HEK293 (cell line): Measurements from ENCODE around the gene TBC1D12.

ENCODE experiments used
- CTCF ChIA-PET: fragments of 350-600 bp; formaldehyde crosslinking; extraction: SDS; loops from one replicate; lab custom pipeline; 2021; ENCODE audit warnings: antibody characterized with exemption; lab: Yijun Ruan, JAX
- POLR2A ChIA-PET: fragments of 300-600 bp; formaldehyde crosslinking; extraction: SDS; loops from one replicate; lab custom pipeline; 2020; ENCODE audit warnings: antibody characterized with exemption, inconsistent platforms; lab: Yijun Ruan, JAX
- H3K27ac ChIP-seq: fragments of 200-500 bp; sonication (Bioruptor generic); 2 replicates; pipeline ENCODE4 v1.5.1; 2014; ENCODE audit warnings: low read depth, low read length, control low read depth, inconsistent platforms; ENCODE audit errors: extremely low read depth
- H3K36me3 ChIP-seq, 2 experiments: fragments of 200-500 bp in 1 of 2; sonication (Bioruptor generic) in 1 of 2; 1 replicate in 1 of 2; 2 replicates in 1 of 2; pipeline ENCODE4 v1.5.1; 2014 to 2017; ENCODE audit warnings: inconsistent platforms in 2 of 2, low read length in 2 of 2; ENCODE audit not compliant: control insufficient read depth in 2 of 2, insufficient read depth in 1 of 2
- H3K4me1 ChIP-seq: fragments of 200-500 bp; sonication (Bioruptor generic); 2 replicates; pipeline ENCODE4 v1.5.1; 2014; ENCODE audit warnings: mild to moderate bottlenecking, low read length, inconsistent platforms; ENCODE audit not compliant: control insufficient read depth, insufficient read depth
- H3K4me3 ChIP-seq: 2 replicates; pipeline ENCODE4 v1.5.1; 2011; ENCODE audit warnings: low read depth, mild to moderate bottlenecking, control low read depth, low read length, moderate library complexity
- H3K9me3 ChIP-seq: fragments of 200-500 bp; sonication (Bioruptor generic); 2 replicates; pipeline ENCODE4 v1.5.1; 2014; ENCODE audit warnings: low read depth, low read length, inconsistent platforms; ENCODE audit not compliant: control insufficient read depth, insufficient read depth
- EGR2 ChIP-seq: fragments of 450-650 bp; formaldehyde crosslinking; IDR thresholded peaks from 2 replicates; pipeline ENCODE4 v1.5.1; 2016; ENCODE audit warnings: low read depth, missing biosample characterization, missing genetic modification characterization
- KLF17 ChIP-seq: fragments of 450-650 bp; formaldehyde crosslinking; IDR thresholded peaks from 2 replicates; pipeline ENCODE4 v1.5.1; 2016; ENCODE audit warnings: missing biosample characterization, missing genetic modification characterization
- SETDB1 ChIP-seq: IDR thresholded peaks from one replicate; pipeline ENCODE4 v1.6.1; 2017; ENCODE audit warnings: mild to moderate bottlenecking, low read length, moderate library complexity, mixed read lengths; ENCODE audit not compliant: insufficient read length
- TSHZ1 ChIP-seq: fragments of 450-650 bp; formaldehyde crosslinking; IDR thresholded peaks from 2 replicates; pipeline ENCODE4 v1.5.1; 2016; ENCODE audit warnings: missing biosample characterization, missing genetic modification characterization, borderline replicate concordance
- ZBTB17 ChIP-seq: fragments of 450-650 bp; formaldehyde crosslinking; IDR thresholded peaks from 2 replicates; pipeline ENCODE4 v1.5.1; 2016; ENCODE audit warnings: missing biosample characterization, missing genetic modification characterization
- ZBTB26 ChIP-seq: fragments of 450-650 bp; formaldehyde crosslinking; optimal IDR thresholded peaks from 2 replicates; pipeline ENCODE3; 2016; ENCODE audit warnings: missing biosample characterization, mild to moderate bottlenecking, missing genetic modification characterization
- ZBTB7A ChIP-seq: fragments of 450-650 bp; formaldehyde crosslinking; IDR thresholded peaks from 2 replicates; pipeline ENCODE4 v1.5.1; 2016; ENCODE audit warnings: low read depth, missing biosample characterization, missing genetic modification characterization
- ZNF292 ChIP-seq: fragments of 450-650 bp; formaldehyde crosslinking; IDR thresholded peaks from 2 replicates; pipeline ENCODE4 v1.5.1; 2016; ENCODE audit warnings: low read depth, missing biosample characterization, missing genetic modification characterization, borderline replicate concordance
- ZNF366 ChIP-seq: fragments of 450-650 bp; formaldehyde crosslinking; conservative IDR thresholded peaks from 2 replicates; pipeline ENCODE4 v1.5.1; 2016; ENCODE audit warnings: missing biosample characterization, missing genetic modification characterization
- ZNF48 ChIP-seq: fragments of 450-650 bp; formaldehyde crosslinking; IDR thresholded peaks from 2 replicates; pipeline ENCODE4 v1.5.1; 2016; ENCODE audit warnings: missing biosample characterization, missing genetic modification characterization
- ZNF514 ChIP-seq: fragments of 450-650 bp; formaldehyde crosslinking; IDR thresholded peaks from 2 replicates; pipeline ENCODE4 v1.5.1; 2016; ENCODE audit warnings: missing biosample characterization, missing genetic modification characterization
- ZNF529 ChIP-seq: fragments of 450-650 bp; formaldehyde crosslinking; IDR thresholded peaks from 2 replicates; pipeline ENCODE4 v1.5.1; 2017; ENCODE audit warnings: missing genetic modification characterization, missing biosample characterization; ENCODE audit not compliant: insufficient replicate concordance
- ZNF548 ChIP-seq: fragments of 450-650 bp; formaldehyde crosslinking; IDR thresholded peaks from 2 replicates; pipeline ENCODE4 v1.5.1; 2016; ENCODE audit warnings: missing biosample characterization, missing genetic modification characterization
- ZNF610 ChIP-seq: fragments of 450-650 bp; formaldehyde crosslinking; IDR thresholded peaks from 2 replicates; pipeline ENCODE4 v1.5.1; 2016; ENCODE audit warnings: missing biosample characterization, missing genetic modification characterization, borderline replicate concordance
- ZNF677 ChIP-seq: fragments of 450-650 bp; IDR thresholded peaks from 2 replicates; pipeline ENCODE4 v1.5.0; 2018; ENCODE audit warnings: missing biosample characterization, mild to moderate bottlenecking, missing genetic modification characterization, moderate library complexity
- ZNF692 ChIP-seq: fragments of 450-650 bp; formaldehyde crosslinking; IDR thresholded peaks from 2 replicates; pipeline ENCODE4 v1.5.1; 2016; ENCODE audit warnings: missing biosample characterization, missing genetic modification characterization

Gene TBC1D12

GRCh38 chr10:94424714-94425337 is 22.5 kb downstream of the TBC1D12 start (continued):
- TF ChIP-seq TSHZ1 (tag by site-specific recombination) = no peak
- TF ChIP-seq ZBTB26 (tag by site-specific recombination) = no peak
- no peak for TF ChIP-seq ZBTB17 (tag by site-specific recombination)
- no peak for TF ChIP-seq ZBTB7A (tag by site-specific recombination)
- no peak for TF ChIP-seq ZNF48 (tag by site-specific recombination)
- TF ChIP-seq ZNF529 (tag by site-specific recombination) = no peak
- no peak for TF ChIP-seq ZNF514 (tag by site-specific recombination)
- TF ChIP-seq ZNF692 (tag by site-specific recombination) = no peak
- no peak for TF ChIP-seq ZNF292 (tag by site-specific recombination)

- CTCF ChIA-PET = interaction anchor here (0.5 to 1.4 kb wide), 2 partner anchors 18 to 870 kb away, joined by 3 read pairs; no protein-coding TSS in a partner anchor
- H3K4me3 ChIP-seq = no peak overlapping the region
- POLR2A ChIA-PET = interaction anchor here (0.5 kb wide), 1 partner anchor 85 kb away, joined by 3 read pairs; no protein-coding TSS in a partner anchor
- no peaks in the 10 kb centered on the region for H3K36me3 ChIP-seq
- no peak for TF ChIP-seq ZNF548 (tag by site-specific recombination)
- 0 out of 2 replicates have a peak, but pooled peaks have one; percentile 39 for TF ChIP-seq ZNF610
- peak; percentile 94 for TF ChIP-seq SETDB1
- no peak overlapping the region for H3K27ac ChIP-seq
- H3K4me1 ChIP-seq = no peaks in the 10 kb centered on the region
- H3K9me3 ChIP-seq = no peaks in the 10 kb centered on the region
Observed at GRCh38 chr10:94425942-94426341, 23.6 kb downstream of the TBC1D12 start.

- H3K9me3 ChIP-seq = no peaks in the 10 kb centered on the region
- H3K36me3 ChIP-seq = no peaks in the 10 kb centered on the region
- no peak overlapping the region for H3K27ac ChIP-seq
- ChIA-PET POLR2A (no interaction called here), CTCF (interaction anchor here (0.6 to 1.1 kb wide), 2 partner anchors 21 to 37 kb away, joined by 3 read pairs; no protein-coding TSS in a partner anchor)
- no peak overlapping the region for H3K4me3 ChIP-seq
- peaks cover 3% of the 10 kb centered on the region; the same call in 1 of the 2 replicates for H3K4me1 ChIP-seq
- TF ChIP-seq ZNF677 (tag by site-specific recombination) (peak; percentile 65; the same call in 1 of the 2 replicates), EGR2 (no peak), KLF17 (tag by site-specific recombination) (no peak), ZNF366 (tag by site-specific recombination) (no peak)
Observed at GRCh38 chr10:94427166-94427565, 24.8 kb downstream of the TBC1D12 start.
